GDM1 (cell line): ENCODE results near the gene TUB.

ENCODE experiments used
- DNase-seq: peaks from one replicate; lab custom pipeline; 2025; lab: John Stamatoyannopoulos, UW

Gene TUB

DNA sequence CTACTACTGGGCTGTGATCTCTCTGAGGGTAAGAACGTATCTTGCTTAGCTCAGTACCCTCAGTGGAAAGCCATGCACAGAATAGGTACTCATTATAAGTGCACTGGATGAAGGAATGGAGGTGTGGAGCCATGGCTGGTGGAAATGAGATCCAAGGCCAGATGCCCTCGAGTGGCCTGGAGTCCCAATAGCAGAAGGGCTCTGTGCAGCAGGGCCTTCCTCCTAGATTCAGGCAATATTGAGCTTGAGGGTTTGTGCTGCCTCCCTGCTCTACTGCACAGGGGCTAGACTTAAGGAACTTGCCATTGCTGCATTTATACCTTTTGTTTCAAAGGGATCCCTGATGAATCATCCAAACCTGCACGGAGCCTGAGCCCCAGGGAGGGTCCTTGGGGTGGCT, 33.6 kb upstream of the TUB start:
- no peak for DNase-seq

DNA sequence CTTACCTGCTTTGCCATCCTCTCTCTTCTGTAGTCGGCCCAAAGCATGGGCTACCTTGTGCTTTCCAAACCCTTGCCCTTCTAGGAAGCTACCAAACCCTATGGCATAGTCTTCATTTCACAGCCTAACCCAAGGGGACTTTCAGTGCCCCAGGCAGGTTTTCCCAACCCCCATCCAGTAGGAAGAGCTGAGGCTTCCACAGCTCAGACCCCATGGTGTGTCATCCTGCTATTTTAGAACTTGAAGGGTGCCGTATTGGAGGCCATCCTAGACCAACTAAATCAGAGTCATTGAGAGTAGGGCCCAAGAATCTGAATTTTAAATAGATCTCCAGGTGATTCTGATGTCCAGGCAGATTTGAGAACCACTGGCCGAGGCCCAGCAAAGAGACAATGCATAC, 31.9 kb upstream of the TUB start:
- DNase-seq: no peak

DNA sequence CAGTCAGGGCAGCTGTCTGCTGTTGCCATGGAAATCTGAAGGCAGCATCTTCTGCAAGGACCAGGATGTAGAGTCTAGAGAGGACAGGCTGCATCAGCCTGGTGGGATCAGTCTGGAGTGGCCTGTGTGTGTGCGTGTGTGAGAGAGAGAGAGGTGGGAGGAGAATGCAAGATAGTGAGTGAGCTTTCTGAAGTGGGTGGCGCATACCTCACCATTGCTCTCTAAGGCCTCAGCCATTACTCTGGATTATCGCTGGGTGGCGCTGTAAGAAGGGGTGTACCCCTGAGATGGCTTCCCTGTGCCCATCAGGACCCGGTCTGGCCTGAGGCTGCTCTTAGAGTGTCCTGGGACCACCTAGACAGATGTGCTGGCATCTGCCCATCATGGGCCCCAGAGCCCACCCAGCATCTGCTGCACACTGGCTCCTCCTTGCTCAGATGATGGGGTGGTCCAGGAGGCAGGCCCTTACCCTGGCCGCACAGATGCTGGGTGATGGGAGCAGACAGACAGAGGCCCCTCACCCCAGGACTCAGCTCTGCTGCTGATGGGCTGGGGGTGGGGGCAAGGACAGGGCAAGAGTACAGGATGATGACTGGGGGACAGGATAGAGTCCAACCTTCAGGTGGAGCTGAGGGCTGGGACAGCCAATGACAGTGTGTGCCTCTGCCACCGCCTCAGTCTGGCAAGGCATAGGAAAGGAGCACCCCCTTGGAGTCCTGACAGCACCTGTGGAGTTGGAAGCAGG, 25.7 kb upstream of the TUB start:
- no peak for DNase-seq

DNA sequence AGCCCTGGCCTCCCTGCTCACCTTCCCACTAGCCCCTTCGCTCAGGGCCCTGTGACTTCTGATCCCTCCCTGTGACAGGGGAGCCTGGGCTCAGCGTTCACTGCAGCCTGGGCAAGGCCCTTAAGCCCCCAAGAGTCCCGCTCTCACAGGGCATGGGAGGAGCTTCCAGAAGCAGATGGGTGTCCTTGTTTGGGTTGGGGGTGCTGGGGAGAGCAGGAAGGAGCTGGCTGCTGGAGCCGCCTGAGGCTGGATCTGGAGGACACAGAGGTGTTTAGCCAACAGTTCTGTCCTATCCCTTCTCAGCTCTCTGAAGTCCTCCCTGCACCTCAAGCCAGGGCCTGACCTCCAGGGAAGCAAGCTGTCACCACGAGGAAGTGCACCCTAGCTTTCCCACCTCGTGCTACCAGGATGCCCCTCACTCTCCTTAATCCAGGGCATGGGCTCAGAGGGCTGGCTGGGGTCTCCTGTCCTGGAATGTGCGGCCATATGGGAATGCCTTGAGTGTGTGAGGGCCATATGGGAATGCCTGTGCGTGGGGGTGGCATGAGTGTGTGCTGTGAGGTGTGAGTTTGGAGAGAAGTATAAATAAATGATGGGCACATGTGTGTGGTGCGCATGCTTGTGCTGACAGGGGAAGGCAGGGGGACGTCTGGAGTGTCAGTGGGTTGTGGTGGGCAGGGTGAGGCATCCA, 25.0 kb upstream of the TUB start:
- no peak for DNase-seq

DNA sequence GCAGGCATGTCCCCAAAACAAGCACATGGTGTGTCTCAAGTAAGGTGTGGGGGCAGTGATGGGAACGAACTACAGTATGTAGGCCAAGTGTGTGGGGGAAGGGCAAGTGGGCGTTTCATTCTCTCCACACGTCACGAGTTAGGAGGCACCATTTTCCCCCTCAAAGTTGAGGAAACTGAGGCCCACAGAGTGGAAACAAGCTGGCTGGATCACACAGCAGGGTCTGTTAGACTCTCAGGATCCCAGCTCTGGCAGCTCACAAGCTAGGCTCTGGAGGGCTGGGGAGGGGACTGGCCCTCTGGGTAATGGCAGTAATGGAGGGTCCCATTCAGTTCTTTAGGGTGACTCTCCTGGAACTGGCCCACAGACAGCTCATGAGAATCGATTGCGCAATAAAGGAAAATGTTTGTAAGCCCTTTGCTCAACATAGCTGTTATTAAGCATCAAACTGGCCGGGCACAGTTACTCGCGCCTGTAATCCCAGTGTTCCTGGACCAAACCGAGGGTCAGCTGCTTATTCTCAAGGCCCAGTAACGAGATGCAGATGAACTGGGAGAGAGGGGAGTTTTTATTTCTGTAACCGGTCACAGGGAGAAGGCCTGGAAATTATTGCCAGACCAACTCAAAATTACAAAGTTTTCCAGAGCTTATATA, 24.1 kb upstream of the TUB start:
- no peak for DNase-seq

DNA sequence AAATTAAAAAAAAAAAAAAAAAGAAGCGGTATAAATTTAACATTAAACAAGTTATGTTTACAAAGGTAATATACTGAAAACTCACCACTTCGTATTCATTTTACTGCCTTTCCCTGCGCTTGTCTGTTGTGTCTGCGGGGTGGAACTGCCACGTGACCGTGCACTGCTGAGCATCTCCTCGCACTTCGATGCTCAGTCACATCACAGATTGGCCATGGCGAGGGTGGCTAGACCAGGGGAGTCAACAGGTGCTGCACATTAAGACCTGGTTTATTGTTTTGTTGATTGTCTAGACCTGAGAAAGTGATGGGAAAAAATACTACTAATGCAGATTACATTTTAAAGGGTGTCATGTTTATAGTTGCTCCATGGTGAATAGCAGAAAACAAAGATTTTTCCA, 22.8 kb upstream of the TUB start:
- DNase-seq: no peak

DNA sequence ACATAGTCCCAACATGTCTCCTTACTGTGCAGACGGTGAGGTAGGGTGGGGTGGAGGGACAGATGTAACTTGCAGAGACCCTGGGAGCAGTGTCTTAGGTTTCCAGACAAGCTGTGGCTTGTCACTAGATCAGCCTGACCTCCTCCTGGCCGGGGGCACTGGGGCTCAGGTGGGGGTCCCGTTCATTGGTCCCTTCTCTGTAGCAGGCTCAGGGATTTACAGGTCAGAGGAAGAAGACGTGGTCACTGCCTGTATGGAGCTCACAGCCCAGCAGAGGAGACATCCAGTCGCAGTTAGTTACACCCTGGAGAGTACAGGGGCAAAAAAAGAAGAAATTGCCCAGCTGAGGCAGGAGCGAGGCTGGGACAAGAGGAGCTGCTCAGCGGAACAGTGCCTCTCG, 22.0 kb upstream of the TUB start:
- DNase-seq: no peak

DNA sequence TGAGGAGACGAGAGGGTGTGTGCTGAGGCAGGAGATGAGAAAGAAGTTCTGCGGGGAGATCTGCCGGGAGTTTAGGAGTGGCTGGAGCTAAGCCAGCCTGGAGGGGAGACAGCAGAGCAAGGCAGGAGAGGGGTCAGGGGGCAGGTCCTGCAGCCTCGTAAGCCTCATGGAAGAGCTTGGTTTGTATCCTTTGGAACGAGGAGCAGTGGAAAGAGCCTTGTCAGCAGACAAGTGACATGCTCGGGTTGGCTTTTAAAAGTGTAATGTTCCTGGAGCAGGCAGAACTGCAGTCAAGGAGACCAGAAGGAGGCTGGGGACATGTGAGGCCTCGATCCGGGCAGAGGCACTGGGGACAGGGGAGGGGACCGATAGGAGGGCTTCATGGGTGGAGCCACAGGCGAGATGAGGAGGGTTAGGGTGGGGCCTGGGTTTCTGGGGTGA, 21.4 kb upstream of the TUB start:
- no peak for DNase-seq

DNA sequence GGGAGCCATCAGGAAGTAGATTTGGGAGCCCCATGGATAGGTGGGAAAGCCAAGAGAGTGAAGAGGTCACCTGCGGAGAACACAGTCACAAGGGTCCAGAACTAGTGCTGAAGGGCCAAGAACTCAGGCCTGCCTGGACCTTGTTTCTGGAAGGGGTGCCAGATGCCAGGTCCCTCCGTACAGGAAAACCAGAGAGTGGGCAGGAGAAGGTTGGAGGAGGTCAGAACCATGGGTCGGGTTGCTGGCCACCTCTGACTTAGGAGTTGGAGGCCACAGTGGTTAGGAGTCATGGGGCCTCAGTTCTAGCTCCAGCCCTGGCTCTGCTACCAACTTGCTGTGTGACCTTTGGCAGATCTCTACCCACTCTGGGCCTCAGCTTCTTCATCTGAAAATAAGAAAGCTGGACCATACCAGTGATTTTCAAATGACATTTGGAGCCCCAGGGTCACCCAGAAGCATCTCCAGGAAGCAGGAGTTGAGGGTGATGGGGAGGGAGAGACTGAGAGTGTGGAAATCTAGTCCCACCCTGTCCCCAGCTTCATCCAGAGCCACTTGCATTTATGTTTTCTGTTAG, 20.8 kb upstream of the TUB start:
- no peak for DNase-seq

DNA sequence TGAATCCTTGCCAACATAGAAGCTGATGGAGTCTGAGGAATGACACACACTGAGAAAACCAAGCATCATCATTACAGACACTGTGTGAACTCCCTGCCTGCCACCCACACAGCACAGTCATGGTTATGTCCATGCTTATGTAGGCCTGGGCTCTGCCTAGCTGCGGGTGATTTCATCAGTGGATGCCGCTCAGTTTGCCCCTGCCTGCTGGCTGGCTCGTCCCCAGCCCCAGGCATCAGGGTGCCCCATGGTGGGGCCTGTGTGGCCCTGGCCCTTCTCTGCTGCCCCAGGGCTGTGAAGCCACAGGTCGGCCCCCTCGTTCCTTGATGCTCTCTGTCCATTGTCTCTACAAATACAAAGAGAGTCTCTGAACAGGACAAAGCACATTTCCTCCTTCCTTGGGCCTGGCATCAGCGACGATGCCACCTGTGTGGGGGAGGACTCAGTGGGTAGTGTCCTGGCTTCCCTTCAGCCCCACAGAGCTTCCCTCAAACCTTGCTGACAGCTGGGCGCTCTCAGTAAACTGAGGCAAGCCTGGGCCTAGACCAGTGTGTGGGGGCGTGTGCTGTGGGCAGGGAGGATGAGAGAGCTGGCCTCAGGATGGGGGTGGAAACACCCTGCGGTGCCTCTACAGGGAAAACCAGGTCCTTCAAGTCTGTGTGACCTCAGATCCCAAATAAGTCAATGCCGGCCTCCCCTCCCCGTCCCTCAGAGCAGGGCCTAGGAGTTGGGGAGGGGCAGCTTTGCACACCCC, 20.0 kb upstream of the TUB start:
- no peak for DNase-seq

DNA sequence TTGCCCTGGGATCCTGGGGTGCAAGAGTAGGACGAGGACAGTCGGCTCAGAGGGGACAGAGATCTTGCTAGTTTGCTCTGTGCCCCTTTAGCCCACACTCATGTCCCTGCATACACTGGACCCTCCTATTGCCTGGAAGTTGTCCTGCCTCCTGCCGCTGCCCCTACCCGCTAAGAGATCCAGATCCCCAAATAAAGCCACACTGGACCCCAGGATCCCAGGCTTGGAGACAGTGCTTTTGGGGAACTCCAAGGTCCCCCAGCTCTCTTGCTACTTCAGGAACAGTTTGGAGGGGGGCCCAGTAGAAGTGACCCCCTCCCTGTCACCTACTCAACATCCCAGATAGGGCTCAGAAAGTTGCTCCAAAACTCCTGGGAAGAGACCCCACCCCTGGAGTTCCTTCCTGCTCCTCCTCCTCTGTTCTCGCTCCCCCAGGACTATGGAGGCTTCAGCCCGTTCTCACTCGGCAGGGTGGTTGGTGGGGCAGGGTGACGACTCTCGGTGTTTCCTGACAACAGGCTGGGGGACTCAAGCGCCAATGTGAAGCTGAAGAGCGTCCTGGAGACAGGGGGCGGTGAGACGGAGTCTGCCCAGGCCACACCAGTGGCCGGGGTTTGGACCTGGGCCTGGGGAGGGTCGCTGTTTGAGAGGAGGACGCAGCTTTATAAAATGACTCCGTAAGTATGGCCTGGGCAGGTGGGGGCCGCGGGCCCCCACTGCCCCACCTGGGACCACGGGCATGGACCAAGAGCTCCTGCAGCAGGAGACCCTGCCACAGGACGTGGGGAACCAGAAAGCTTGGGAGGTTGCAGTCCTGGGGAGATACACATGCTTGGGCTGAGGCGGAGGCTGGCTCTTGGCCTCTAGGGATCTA, 19.2 kb upstream of the TUB start:
- no peak for DNase-seq

DNA sequence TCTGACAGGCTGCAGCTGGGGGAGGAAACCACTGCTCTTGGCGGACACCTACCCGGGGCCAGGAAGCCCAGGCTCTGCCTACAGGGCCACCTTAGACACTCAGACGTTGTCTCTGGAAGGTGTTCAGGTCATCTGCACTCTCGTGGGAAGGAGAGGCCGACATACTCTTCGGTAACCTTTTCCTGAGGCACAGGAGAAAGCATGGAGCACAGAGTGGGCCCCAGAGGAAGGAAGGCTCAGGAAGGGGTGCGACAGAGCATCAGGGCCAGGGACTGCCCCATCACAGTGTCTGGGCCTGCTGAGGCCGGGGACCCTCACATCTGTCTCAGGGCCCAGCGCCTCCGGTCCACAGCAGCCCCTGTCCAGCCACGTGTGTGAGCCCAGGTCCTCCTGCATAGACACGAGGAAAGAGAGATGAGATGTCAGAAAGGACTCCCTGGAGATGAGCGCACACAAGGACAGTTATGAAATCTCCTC, 18.2 kb upstream of the TUB start:
- DNase-seq: no peak

DNA sequence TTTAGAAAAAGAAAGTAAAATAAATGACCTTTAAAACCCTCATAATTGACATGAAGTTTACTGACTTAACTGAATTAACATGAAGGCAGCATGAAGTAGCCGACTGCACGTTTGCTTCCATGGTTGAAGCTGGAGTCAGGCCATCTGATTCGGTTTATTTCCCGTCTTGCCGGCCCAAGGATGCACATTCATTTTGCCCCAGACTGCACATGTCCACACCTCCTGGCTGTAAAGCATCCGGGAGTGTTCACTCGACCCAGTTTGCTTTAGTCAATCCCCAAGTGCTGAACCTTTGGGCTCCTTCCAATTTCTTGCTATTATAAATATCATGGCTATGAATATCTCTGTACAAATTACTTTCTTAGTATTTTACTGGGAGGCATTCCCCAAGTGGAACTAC, 17.7 kb upstream of the TUB start:
- DNase-seq: no peak

DNA sequence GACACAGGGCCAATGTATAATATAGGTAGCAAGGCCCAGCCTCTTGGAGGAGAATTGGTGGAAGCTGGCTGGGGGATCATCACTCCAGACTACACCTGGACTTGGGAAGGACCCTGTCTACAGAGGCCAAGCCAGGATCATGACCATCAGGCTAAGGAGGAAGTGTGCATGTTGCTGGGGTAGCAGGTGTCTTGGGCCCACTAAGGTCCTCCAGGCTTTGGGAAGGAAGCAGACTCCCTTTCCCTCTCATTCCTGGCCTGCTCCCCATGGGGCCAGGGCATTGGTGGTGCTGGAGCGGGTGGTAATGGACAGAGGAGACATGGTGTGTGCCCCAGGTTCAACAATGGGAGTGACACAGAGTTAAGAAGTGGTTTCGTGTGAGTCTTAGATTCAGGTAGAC, 16.0 kb upstream of the TUB start:
- no peak for DNase-seq

DNA sequence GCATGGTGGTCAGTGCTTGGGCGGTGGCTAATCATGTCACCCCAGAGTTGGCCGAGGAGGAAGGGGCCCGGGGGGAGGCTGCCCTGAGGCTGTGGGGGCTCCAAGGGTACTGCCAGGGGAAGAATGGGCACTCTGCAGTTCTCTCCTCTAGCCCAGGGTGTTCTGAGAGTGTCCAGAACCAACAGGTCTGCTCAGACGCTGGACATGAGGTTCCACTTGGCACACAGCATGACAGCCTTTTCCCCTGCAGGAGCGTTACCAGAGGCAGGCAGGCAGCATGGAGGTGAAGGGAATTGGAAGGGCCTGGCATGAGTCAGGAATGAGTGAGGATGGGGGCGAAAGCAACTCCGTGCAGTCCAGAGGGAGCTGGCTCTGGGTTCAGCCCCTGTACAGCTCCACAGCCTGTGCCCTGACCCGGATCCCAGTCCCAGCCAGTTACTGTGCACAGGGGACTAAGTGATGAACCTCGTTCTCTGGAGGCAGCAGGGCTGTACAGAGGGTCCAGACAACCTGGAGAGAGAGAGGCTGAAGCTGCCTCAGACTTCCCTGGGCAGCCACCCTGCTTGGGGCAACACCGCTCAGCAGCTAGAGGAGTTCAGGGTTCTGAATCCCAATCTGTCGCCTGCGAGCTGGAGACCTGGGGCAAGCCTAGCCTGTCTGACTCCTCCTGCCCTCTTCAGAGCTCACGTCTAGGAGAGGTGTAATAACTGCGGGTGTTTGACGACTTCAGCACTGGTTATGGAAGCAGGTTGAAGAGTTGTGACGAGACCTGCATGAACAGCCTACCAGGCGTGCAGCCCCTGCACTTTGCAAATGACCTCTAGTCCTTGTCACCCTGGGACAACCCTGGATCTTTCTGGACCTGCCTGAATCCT, 14.7 kb upstream of the TUB start:
- no peak for DNase-seq

DNA sequence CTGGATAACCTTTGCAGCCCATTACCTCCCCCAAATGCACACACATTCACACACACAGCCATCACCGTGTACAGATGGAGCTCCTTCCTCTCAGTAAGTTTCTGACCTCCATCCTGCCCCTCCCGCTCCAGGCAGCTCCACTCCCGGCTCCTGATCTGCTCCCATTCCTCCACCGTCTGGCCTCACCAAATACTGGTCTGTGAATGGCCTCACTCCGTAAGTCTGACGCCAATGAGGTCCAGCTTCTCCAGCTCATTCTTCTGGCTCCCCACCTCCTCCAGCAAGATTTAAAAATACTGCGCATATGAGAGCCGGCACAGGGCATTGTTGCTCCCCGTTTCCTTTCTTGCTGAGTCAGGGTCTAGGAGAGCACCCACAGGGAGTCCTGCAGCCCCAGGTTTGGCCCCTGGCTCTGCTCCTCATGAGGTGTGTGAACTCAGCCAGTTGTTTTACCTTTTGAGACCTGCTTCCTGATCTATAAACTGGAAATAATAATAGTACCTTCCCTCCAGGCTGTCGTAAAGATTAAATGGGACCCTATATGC, 14.0 kb upstream of the TUB start:
- no peak for DNase-seq

DNA sequence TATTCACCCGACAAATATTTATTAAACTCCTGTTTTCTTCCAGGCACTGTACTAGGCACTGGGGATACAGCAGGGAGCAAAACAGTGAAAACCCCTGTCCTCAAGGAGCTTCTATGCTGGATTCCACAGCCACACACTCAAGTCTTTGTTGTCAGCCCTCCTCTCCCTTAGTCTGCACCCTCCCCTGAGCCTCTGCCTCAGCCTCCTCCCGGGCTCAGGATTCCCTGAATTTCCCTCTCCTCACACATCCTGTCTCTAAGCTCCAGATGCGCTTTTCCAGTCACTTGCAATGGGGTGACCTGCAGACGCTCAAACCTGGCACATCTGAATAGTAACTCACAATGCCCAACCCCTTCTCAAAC, 13.5 kb upstream of the TUB start:
- no peak for DNase-seq

DNA sequence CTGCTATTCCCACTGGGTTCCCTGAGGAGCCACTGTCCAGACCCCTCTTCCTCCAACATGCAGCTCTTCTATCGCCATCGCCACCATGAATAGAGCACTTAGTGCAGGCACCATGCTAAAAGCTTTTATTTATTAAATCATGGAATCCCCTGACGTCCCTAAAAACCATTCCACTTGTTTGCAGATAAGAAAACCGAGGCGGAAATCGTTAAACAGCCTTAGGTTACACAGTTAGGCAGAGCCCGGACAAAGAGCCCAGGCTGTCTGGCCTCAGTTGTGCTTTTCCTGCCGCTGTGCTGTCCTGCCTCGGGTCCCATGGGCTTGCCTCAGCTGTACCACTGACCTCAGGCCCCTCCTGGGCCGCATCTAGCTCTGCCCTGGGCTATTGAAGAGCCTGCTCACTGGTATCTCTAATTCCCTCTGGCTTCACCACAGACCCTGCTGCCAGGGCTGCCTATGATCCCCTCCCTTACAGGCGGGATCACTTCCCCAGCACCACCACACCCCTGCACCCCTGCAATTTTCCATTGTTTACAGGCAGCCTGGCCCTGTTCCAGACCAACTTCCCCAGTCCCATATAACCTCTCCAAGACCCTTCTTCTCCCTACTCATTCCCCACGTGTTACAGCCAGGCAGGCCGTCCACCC, 13.0 kb upstream of the TUB start:
- DNase-seq: no peak

DNA sequence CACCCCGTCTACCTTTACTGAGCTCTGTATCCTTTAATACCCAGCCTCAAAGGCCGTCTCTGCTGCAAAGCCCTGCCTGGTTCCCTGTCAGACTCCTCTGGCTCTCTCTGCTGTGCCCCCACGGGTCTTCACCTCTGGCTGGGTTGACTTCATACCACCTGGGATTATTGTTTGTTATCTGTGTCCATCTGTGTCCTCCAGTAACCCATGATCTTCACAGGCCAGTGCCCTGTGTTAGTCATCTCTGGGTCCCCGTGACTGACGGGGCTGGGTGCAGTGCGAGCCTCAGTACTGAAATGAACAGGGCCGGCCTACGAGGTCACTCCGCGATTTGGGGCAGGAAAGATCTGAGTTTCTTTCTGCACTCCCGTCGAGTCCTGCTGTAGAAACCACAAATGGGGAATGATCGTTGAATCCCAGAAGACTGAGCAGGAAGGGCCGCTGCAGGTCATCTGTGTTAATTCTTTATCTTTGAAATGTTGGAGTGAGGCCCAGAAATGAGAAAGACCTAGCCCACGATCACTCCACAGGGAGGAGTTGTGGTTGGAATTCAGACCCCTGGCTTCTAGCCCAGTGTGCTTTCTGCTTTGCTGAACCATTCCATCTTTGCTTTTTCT, 12.3 kb upstream of the TUB start:
- DNase-seq: no peak
